Loucy (cell line): Measurements from ENCODE around the gene RNASE7.
"Not testable (repeated sequence)": the region's sequence is repeated elsewhere in the genome, so short reads cannot be mapped to it uniquely, and the experiment has no call there.

Experiments used
- H2AFZ ChIP-seq: fragments of 200-600 bp; sonication (generic); 2 replicates; pipeline ENCODE4 v1.6.0; 2016; ENCODE audit warnings: antibody characterized with exemption, mild to moderate bottlenecking, low read length, moderate library complexity
- H3F3A ChIP-seq: fragments of 200-600 bp; 2 replicates; pipeline ENCODE4 v1.6.0; 2016; ENCODE audit warnings: antibody characterized with exemption, low read depth, mild to moderate bottlenecking
- H3K27me3 ChIP-seq: fragments of 200-600 bp; sonication (generic); 2 replicates; pipeline ENCODE4 v1.6.1; 2014; ENCODE audit warnings: low read length, mild to moderate bottlenecking; ENCODE audit not compliant: insufficient read depth, poor library complexity, severe bottlenecking
- H3K36me3 ChIP-seq: fragments of 200-600 bp; sonication (generic); 2 replicates; pipeline ENCODE4 v1.6.1; 2016; ENCODE audit warnings: low read length; ENCODE audit not compliant: insufficient read depth
- H3K4me1 ChIP-seq: fragments of 200-600 bp; sonication (generic); 2 replicates; pipeline ENCODE4 v1.5.1; 2014; ENCODE audit warnings: low read length, mild to moderate bottlenecking; ENCODE audit not compliant: insufficient read depth, poor library complexity, severe bottlenecking
- H3K4me2 ChIP-seq: fragments of 200-600 bp; sonication (generic); 2 replicates; pipeline ENCODE4 v1.6.0; 2014; ENCODE audit warnings: antibody characterized with exemption, low read length, low read depth, mild to moderate bottlenecking; ENCODE audit not compliant: poor library complexity, severe bottlenecking
- H3K4me3 ChIP-seq: fragments of 200-600 bp; sonication (generic); 2 replicates; pipeline ENCODE4 v1.5.1; 2014; ENCODE audit warnings: low read length, mild to moderate bottlenecking, mixed read lengths; ENCODE audit not compliant: poor library complexity, severe bottlenecking
- H3K79me2 ChIP-seq: fragments of 200-600 bp; sonication (generic); 2 replicates; pipeline ENCODE4 v1.6.1; 2014; ENCODE audit warnings: low read length; ENCODE audit not compliant: insufficient read depth
- H3K9ac ChIP-seq: fragments of 200-600 bp; sonication (generic); 2 replicates; pipeline ENCODE4 v1.6.0; 2014; ENCODE audit warnings: mild to moderate bottlenecking, low read depth, low read length, moderate library complexity; ENCODE audit not compliant: poor library complexity, severe bottlenecking
- H3K9me2 ChIP-seq: fragments of 200-600 bp; sonication (generic); replicated peaks from 2 replicates; pipeline ENCODE4 v1.6.1; 2016; ENCODE audit warnings: low read depth, low read length, mixed read lengths
- H3K9me3 ChIP-seq: fragments of 200-600 bp; sonication (generic); 2 replicates; pipeline ENCODE4 v1.6.1; 2014; ENCODE audit warnings: mild to moderate bottlenecking, antibody characterized with exemption, low read length, low read depth; ENCODE audit not compliant: insufficient read depth
- H4K20me1 ChIP-seq: fragments of 200-600 bp; sonication (generic); 2 replicates; pipeline ENCODE4 v1.6.0; 2014; ENCODE audit warnings: antibody characterized with exemption, low read length, mild to moderate bottlenecking; ENCODE audit not compliant: insufficient read depth, poor library complexity, severe bottlenecking
- EZH2phosphoT487 ChIP-seq: fragments of 200-600 bp; IDR thresholded peaks from 2 replicates; pipeline ENCODE4 v1.6.1; 2018; ENCODE audit warnings: antibody characterized with exemption, mild to moderate bottlenecking, moderate library complexity, borderline replicate concordance
- TF ChIP-seq, protein P1 (sequence below): fragments of 200-600 bp; sonication (generic); conservative IDR thresholded peaks from 2 replicates; pipeline ENCODE4 v1.5.1; 2014; ENCODE audit warnings: mild to moderate bottlenecking, antibody characterized with exemption, low read length

RNASE7 gene

GRCh38 chr14:20999591-20999990, 42.6 kb upstream of the RNASE7 start:
- H3K4me3 ChIP-seq, result no peak overlapping the region
- H3K9me2 ChIP-seq, result no peaks in the 10 kb centered on the region
- H3K4me1 ChIP-seq, result no peaks in the 10 kb centered on the region
- H3K9me3 ChIP-seq, result no peaks in the 10 kb centered on the region
- peaks cover 22% of the 10 kb centered on the region for H3K36me3 ChIP-seq
- no peak overlapping the region for H3K4me2 ChIP-seq
- H3K79me2 ChIP-seq, result no peaks in the 10 kb centered on the region
- no peaks in the 10 kb centered on the region for H3K27me3 ChIP-seq
- no peak overlapping the region for H3K9ac ChIP-seq
- no peaks in the 10 kb centered on the region for H4K20me1 ChIP-seq
- H2AFZ ChIP-seq, result no peak overlapping the region
- H3F3A ChIP-seq, result no peaks in the 10 kb centered on the region
- TF ChIP-seq EZH2phosphoT487, result no peak
- TF ChIP-seq, protein P1, sequence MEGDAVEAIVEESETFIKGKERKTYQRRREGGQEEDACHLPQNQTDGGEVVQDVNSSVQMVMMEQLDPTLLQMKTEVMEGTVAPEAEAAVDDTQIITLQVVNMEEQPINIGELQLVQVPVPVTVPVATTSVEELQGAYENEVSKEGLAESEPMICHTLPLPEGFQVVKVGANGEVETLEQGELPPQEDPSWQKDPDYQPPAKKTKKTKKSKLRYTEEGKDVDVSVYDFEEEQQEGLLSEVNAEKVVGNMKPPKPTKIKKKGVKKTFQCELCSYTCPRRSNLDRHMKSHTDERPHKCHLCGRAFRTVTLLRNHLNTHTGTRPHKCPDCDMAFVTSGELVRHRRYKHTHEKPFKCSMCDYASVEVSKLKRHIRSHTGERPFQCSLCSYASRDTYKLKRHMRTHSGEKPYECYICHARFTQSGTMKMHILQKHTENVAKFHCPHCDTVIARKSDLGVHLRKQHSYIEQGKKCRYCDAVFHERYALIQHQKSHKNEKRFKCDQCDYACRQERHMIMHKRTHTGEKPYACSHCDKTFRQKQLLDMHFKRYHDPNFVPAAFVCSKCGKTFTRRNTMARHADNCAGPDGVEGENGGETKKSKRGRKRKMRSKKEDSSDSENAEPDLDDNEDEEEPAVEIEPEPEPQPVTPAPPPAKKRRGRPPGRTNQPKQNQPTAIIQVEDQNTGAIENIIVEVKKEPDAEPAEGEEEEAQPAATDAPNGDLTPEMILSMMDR, result no peak

GRCh38 chr14:21001218-21001617, 40.9 kb upstream of the RNASE7 start:
- Histone ChIP-seq H3K4me1 (no peaks in the 10 kb centered on the region), H3K79me2 (no peaks in the 10 kb centered on the region), H3K9ac (no peak overlapping the region), H3K9me3 (no peaks in the 10 kb centered on the region), H3K27me3 (no peaks in the 10 kb centered on the region), H3K4me2 (no peak overlapping the region), H4K20me1 (no peaks in the 10 kb centered on the region), H3K4me3 (no peak overlapping the region), H3K9me2 (no peaks in the 10 kb centered on the region), H3K36me3 (peaks cover 5% of the 10 kb centered on the region; the same call in 1 of the 2 replicates), H3F3A (no peaks in the 10 kb centered on the region), H2AFZ (no peak overlapping the region)
- no peak for TF ChIP-seq EZH2phosphoT487

DNA sequence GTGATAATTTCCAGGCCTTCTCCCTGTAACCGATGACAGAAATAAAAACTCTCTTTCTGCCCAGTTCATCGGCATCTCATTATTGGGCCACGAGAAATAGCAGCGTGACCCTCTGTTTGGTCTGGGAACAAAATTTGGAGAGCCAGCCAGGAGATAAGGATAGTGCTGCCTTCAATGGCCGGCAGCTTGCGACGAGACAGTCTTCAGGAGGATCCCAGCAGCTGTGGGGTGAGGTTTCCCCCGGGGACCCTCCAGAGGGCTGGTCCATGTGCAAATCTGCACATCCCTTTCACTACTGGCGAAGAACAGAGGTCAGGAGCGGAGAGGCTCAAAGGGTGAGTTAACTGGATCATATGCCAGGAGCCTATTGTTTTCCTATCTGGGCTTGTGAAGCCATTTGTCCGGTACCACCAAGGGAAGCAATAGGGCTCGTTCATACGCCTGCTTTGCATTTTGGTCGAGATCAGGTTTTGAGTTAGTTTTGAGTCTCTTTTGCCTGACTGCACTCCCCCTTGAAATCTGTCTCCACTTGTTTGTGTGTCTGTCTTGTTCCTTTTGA, 38.3 kb upstream of the RNASE7 start:
- no peaks in the 10 kb centered on the region for H3K4me1 ChIP-seq
- H3K9ac ChIP-seq, result no peak overlapping the region
- H4K20me1 ChIP-seq, result no peaks in the 10 kb centered on the region
- H2AFZ ChIP-seq, result no peak overlapping the region
- no peaks in the 10 kb centered on the region for H3K27me3 ChIP-seq
- H3K36me3 ChIP-seq, result no peaks in the 10 kb centered on the region
- no peaks in the 10 kb centered on the region for H3F3A ChIP-seq
- H3K9me2 ChIP-seq, result no peaks in the 10 kb centered on the region
- no peak for TF ChIP-seq EZH2phosphoT487
- TF ChIP-seq, protein P1, result no peak
- no peak overlapping the region for H3K4me3 ChIP-seq
- no peak overlapping the region for H3K4me2 ChIP-seq
- H3K9me3 ChIP-seq, result no peaks in the 10 kb centered on the region
- H3K79me2 ChIP-seq, result no peaks in the 10 kb centered on the region

DNA sequence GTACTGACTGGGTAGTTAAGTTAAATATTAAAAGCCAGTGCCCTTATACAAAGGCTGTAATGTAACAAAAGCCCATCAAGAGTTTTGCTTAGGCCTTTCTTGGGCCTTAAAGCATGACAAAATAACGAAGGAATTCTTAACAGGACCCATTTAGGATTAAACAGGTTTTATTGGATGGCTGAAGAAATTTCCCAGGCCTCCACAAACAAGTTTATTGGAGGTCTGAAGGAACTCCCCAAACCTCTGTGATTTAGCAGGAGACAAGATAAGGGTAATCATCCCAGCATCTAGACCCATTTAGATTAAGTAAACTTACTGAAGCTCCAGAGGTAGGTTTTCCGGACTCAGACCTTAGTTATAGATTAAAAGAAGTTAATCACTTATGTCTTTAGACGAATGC, 32.4 kb upstream of the RNASE7 start:
- not testable (repeated sequence) for H3K4me3 ChIP-seq, H3K9ac ChIP-seq, H2AFZ ChIP-seq, H4K20me1 ChIP-seq, H3K27me3 ChIP-seq, H3K9me3 ChIP-seq, H3K4me1 ChIP-seq, H3K9me2 ChIP-seq, H3K79me2 ChIP-seq, H3K4me2 ChIP-seq, H3F3A ChIP-seq, H3K36me3 ChIP-seq
